Right lobe of liver (tissue), 4 donors: ENCODE measurements around the gene RPIA.

Experiments
- CTCF ChIP-seq, 4 donors: fragments of 200-600 bp in 3 of 4; fragments of 450-650 bp in 1 of 4; IDR thresholded peaks; one replicate each; pipeline versions ENCODE4 v1.5.1 to v1.8.0; 2016 to 2022; ENCODE audit warnings: antibody characterized with exemption in 4 of 4, mild to moderate bottlenecking in 2 of 4
- POLR2A ChIP-seq: fragments of 450-650 bp; IDR thresholded peaks from one replicate; pipeline ENCODE4 v1.6.1; 2017; ENCODE audit warnings: antibody characterized with exemption, mild to moderate bottlenecking
- donor health status: DM: no; HTN: no; CAD: no.
- donor health status: DM: no; HTN: no; CAD: no.
- donor health status: DM: no; HTN: yes; CAD: no.

- TF ChIP-seq CTCF (IDR thresholded peaks at IDR 0.05) (no peak), POLR2A (no peak)
Observed at GRCh38 chr2:88720399-88720798, 28.9 kb downstream of the RPIA start.
